ENCODE measurements around the gene ATXN10. TPM values are rescaled to one million over a fixed set of nuclear protein-coding genes. Genes with fewer than 3 reads are reported as not detected.

Gene ATXN10
- total and polyA plus RNA-seq, 2 donors (not counting 1 experiment from before 2014, with no cell fraction given), result 164 to 350 TPM

GRCh38 chr22:45877651-45878050 lies 206.0 kb downstream of the ATXN10 start:
- TF ChIP-seq EZH2 (IDR thresholded peaks at IDR 0.05; ENCODE audit: low read length, missing control alignments) (no peak), CTCF (conservative IDR thresholded peaks at IDR 0.05 in 1 of 2, IDR thresholded peaks at IDR 0.05 in 1 of 2; ENCODE audit: low read depth in 1 of 2, low read length in 2 of 2) (no peak)
- H3K4me3 ChIP-seq (replicated peaks in 1 of 4; ENCODE audit: control extremely low read depth in 1 of 4, insufficient read depth in 1 of 4, low read depth in 3 of 4, low read length in 4 of 4), result no peak overlapping the region
- H3K9ac ChIP-seq (ENCODE audit: insufficient read depth, low read length), result no peak overlapping the region
- H3K36me3 ChIP-seq (ENCODE audit: control insufficient read depth, insufficient read depth, low read length), result no peaks in the 10 kb centered on the region
- H3K4me1 ChIP-seq (ENCODE audit: control insufficient read depth, extremely low read depth, insufficient read depth, low read length), result no peaks in the 10 kb centered on the region
- H4K20me1 ChIP-seq (ENCODE audit: control insufficient read depth, extremely low read depth, insufficient read depth, low read length), result no peaks in the 10 kb centered on the region
- no peak overlapping the region for H2AFZ ChIP-seq (ENCODE audit: low read length)
- H3K27me3 ChIP-seq (ENCODE audit: control insufficient read depth, insufficient read depth, low read length), result peaks cover 19% of the 10 kb centered on the region
- no peaks in the 10 kb centered on the region for H3K9me3 ChIP-seq (ENCODE audit: control insufficient read depth, insufficient read depth, low read depth, low read length)
- H3K27ac ChIP-seq (ENCODE audit: insufficient read depth, low read length), result no peak overlapping the region
- no peak overlapping the region for H3K4me2 ChIP-seq (ENCODE audit: extremely low read depth, insufficient read depth, low read length)
- H3K79me2 ChIP-seq (ENCODE audit: control insufficient read depth, insufficient read depth, low read length), result no peaks in the 10 kb centered on the region
- DNase-seq (ENCODE audit: low read depth in 2 of 2), result no peak

GRCh38 chr22:45878051-45878781 lies 206.6 kb downstream of the ATXN10 start:
- Histone ChIP-seq H3K9ac (ENCODE audit: insufficient read depth, low read length) (no peak overlapping the region), H3K4me3 (replicated peaks in 1 of 4; ENCODE audit: control extremely low read depth in 1 of 4, insufficient read depth in 1 of 4, low read depth in 3 of 4, low read length in 4 of 4) (no peak overlapping the region), H3K27ac (ENCODE audit: insufficient read depth, low read length) (no peak overlapping the region), H3K27me3 (ENCODE audit: control insufficient read depth, insufficient read depth, low read length) (peaks cover 19% of the 10 kb centered on the region), H4K20me1 (ENCODE audit: control insufficient read depth, extremely low read depth, insufficient read depth, low read length) (no peaks in the 10 kb centered on the region), H3K4me2 (ENCODE audit: extremely low read depth, insufficient read depth, low read length) (no peak overlapping the region), H3K36me3 (ENCODE audit: control insufficient read depth, insufficient read depth, low read length) (no peaks in the 10 kb centered on the region), H2AFZ (ENCODE audit: low read length) (no peak overlapping the region), H3K9me3 (ENCODE audit: control insufficient read depth, insufficient read depth, low read depth, low read length) (no peaks in the 10 kb centered on the region), H3K4me1 (ENCODE audit: control insufficient read depth, extremely low read depth, insufficient read depth, low read length) (no peaks in the 10 kb centered on the region), H3K79me2 (ENCODE audit: control insufficient read depth, insufficient read depth, low read length) (no peaks in the 10 kb centered on the region)
- no peak for DNase-seq (ENCODE audit: low read depth in 2 of 2)
- no peak for TF ChIP-seq CTCF (conservative IDR thresholded peaks at IDR 0.05 in 1 of 2, IDR thresholded peaks at IDR 0.05 in 1 of 2; ENCODE audit: low read depth in 1 of 2, low read length in 2 of 2)
- no peak for TF ChIP-seq EZH2 (IDR thresholded peaks at IDR 0.05; ENCODE audit: low read length, missing control alignments)

GRCh38 chr22:45878901-45879551 lies 207.4 kb downstream of the ATXN10 start:
- Histone ChIP-seq H4K20me1 (ENCODE audit: control insufficient read depth, extremely low read depth, insufficient read depth, low read length) (no peaks in the 10 kb centered on the region), H3K4me2 (ENCODE audit: extremely low read depth, insufficient read depth, low read length) (no peak overlapping the region), H3K36me3 (ENCODE audit: control insufficient read depth, insufficient read depth, low read length) (no peaks in the 10 kb centered on the region), H3K9me3 (ENCODE audit: control insufficient read depth, insufficient read depth, low read depth, low read length) (no peaks in the 10 kb centered on the region), H3K79me2 (ENCODE audit: control insufficient read depth, insufficient read depth, low read length) (no peaks in the 10 kb centered on the region), H3K27ac (ENCODE audit: insufficient read depth, low read length) (no peak overlapping the region), H3K27me3 (ENCODE audit: control insufficient read depth, insufficient read depth, low read length) (peaks cover 19% of the 10 kb centered on the region), H3K4me1 (ENCODE audit: control insufficient read depth, extremely low read depth, insufficient read depth, low read length) (no peaks in the 10 kb centered on the region), H3K4me3 (replicated peaks in 1 of 4; ENCODE audit: control extremely low read depth in 1 of 4, insufficient read depth in 1 of 4, low read depth in 3 of 4, low read length in 4 of 4) (no peak overlapping the region), H2AFZ (ENCODE audit: low read length) (no peak overlapping the region), H3K9ac (ENCODE audit: insufficient read depth, low read length) (no peak overlapping the region)
- DNase-seq (ENCODE audit: low read depth in 2 of 2), result no peak
- no peak for TF ChIP-seq CTCF (conservative IDR thresholded peaks at IDR 0.05 in 1 of 2, IDR thresholded peaks at IDR 0.05 in 1 of 2; ENCODE audit: low read depth in 1 of 2, low read length in 2 of 2)
- no peak for TF ChIP-seq EZH2 (IDR thresholded peaks at IDR 0.05; ENCODE audit: low read length, missing control alignments)

All from fibroblast of lung (primary cell).